Measurements from ENCODE around the gene LMAN2.

DNA sequence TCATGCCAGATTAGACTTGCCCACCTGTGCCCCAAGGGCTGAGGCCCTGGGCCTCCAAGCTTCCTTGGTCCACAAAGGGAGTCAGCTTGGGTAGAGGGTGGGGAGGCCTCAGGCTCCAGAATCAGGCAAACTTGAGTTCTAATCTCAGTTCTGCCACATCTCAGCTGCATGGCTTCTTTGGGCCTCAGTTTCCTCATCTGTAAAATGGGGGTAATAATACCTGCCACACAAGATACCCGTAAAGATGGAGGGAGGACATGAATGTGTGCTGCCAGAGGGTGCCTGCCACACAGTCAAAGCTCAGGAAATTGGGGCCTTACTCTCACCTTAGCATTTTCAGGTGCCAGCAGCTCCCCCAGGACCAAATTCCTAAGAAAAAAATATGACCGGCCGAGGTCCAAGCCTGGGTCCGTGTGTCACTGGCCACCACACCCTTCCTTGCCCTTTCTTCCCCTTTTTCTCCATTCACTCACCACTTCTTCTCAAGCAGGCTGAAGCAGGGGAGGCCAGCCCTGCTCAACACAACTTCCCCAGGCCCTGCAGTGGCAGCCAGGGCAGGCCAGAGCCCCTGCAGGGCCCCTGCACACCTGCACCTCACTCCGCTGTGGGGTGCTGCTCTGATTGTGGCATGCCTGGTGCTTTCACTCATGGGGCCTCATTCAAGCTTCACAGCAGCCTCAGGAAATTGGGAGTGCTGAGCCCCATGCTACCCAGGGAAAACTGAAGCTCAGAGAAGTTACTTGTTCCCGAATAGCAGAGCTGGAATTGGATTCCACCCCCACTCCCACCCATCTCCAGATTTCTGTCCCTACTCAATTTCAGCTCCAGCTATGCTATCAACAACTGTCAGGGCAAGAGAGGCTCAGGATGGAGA, 10.2 kb upstream of the LMAN2 start:
- TF ChIP-seq CTCF (IDR thresholded peaks at IDR 0.05; ENCODE audit: low read length) (0 out of 2 replicates have a peak, but pooled peaks have one; percentile 7), EZH2 (optimal IDR thresholded peaks at IDR 0.05; ENCODE audit: low read depth, low read length) (no peak), EZH2phosphoT487 (IDR thresholded peaks at IDR 0.05; ENCODE audit: low read length) (no peak)
